NCI-H1417 treated with DMSO at 0.1 percent for 48 hours (cell line): ENCODE results near the gene UNC93B1.

Experiments used
- DNase-seq: peaks from one replicate; lab custom pipeline; 2025; lab: John Stamatoyannopoulos, UW

UNC93B1 gene

GRCh38 chr11:68022531-68022930 lies 18.6 kb upstream of the UNC93B1 start:
- DNase-seq: no peak

GRCh38 chr11:68021167-68021787 lies 17.4 kb upstream of the UNC93B1 start:
- no peak for DNase-seq

GRCh38 chr11:68020575-68020974 lies 16.7 kb upstream of the UNC93B1 start:
- DNase-seq: no peak

- DNase-seq: no peak
Observed at GRCh38 chr11:68019486-68019885, 15.6 kb upstream of the UNC93B1 start.

GRCh38 chr11:68018730-68019190 lies 14.9 kb upstream of the UNC93B1 start:
- no peak for DNase-seq

GRCh38 chr11:68017980-68018729 lies 14.3 kb upstream of the UNC93B1 start:
- no peak for DNase-seq

- DNase-seq: no peak
Observed at GRCh38 chr11:68016904-68017817, 13.3 kb upstream of the UNC93B1 start.

- no peak for DNase-seq
Observed at GRCh38 chr11:68016161-68016903, 12.4 kb upstream of the UNC93B1 start.

GRCh38 chr11:68015467-68015866 lies 11.6 kb upstream of the UNC93B1 start:
- no peak for DNase-seq

GRCh38 chr11:68014947-68015447 lies 11.1 kb upstream of the UNC93B1 start:
- no peak for DNase-seq

- no peak for DNase-seq
Observed at GRCh38 chr11:68014157-68014946, 10.5 kb upstream of the UNC93B1 start.

- no peak for DNase-seq
Observed at GRCh38 chr11:68013611-68014156, 9.8 kb upstream of the UNC93B1 start.

GRCh38 chr11:68012843-68013610 lies 9.1 kb upstream of the UNC93B1 start:
- DNase-seq: no peak

- no peak for DNase-seq
Observed at GRCh38 chr11:68012044-68012842, 8.3 kb upstream of the UNC93B1 start.

GRCh38 chr11:68011051-68011943 lies 7.4 kb upstream of the UNC93B1 start:
- DNase-seq: no peak

- DNase-seq: no peak
Observed at GRCh38 chr11:68010090-68011041, 6.5 kb upstream of the UNC93B1 start, which contains the start of gene ALDH3B1. Gene ALDH3B1, plus strand, starts transcription at chr11:68010327. Its CDS starts 4,971 bp downstream, at chr11:68015298.
